Ovary (tissue), 3 donors: Measurements from ENCODE around the gene ADAMTS8.

Source experiments
- POLR2A ChIP-seq: fragments of 450-650 bp; IDR thresholded peaks from one replicate; pipeline ENCODE4 v1.6.1; 2017; ENCODE audit warnings: antibody characterized with exemption, mild to moderate bottlenecking, moderate library complexity
- TF ChIP-seq, protein P1 (sequence below), 3 donors: fragments of 450-650 bp in 2 of 3; fragments of 200-600 bp in 1 of 3; IDR thresholded peaks; one replicate each; pipeline versions ENCODE4 v1.5.1 to v1.8.0; 2016 to 2022; ENCODE audit warnings: antibody characterized with exemption in 3 of 3, mild to moderate bottlenecking in 1 of 3
- donor health status: DM: no; HTN: no; CAD: no.

DNA sequence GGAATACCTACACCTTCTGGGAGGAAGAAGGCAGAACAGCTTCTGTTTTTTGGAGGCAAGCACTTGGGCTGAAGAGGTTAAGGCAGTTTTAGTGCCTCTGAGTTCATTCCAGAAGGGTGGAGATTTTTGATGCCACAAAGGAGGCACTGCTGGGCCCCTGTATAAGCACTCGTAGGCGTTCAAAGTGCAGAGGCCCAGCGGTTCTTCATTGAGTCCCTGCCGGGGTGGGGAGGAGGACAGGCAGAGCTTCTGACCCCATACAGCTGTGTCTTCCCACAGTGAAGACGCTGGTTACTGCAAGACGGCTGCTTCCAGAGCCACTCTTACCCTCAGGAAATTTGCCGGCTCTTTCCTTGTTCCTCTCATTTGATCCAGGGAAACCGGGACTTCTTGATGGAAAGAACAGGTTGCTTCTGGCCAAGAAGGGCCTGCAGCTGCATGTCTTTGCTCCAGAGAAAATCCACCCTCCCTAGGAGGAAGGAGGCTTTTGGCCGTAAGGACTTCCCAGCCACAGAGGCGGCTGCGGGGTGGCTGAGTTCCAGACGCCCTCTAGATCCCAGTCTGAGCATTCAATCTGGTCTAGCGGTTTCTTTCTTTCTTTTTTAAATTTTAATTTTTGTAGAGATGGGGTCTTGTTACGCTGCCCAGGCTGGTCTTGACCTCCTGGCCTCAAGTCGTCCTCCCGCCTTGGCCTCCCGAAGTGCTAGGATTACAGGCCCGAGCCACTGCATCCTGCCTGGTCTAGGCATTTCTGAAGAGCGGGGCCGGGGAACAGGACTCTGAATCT lies 29.4 kb upstream of the ADAMTS8 start:
- TF ChIP-seq, protein P1, sequence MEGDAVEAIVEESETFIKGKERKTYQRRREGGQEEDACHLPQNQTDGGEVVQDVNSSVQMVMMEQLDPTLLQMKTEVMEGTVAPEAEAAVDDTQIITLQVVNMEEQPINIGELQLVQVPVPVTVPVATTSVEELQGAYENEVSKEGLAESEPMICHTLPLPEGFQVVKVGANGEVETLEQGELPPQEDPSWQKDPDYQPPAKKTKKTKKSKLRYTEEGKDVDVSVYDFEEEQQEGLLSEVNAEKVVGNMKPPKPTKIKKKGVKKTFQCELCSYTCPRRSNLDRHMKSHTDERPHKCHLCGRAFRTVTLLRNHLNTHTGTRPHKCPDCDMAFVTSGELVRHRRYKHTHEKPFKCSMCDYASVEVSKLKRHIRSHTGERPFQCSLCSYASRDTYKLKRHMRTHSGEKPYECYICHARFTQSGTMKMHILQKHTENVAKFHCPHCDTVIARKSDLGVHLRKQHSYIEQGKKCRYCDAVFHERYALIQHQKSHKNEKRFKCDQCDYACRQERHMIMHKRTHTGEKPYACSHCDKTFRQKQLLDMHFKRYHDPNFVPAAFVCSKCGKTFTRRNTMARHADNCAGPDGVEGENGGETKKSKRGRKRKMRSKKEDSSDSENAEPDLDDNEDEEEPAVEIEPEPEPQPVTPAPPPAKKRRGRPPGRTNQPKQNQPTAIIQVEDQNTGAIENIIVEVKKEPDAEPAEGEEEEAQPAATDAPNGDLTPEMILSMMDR (IDR thresholded peaks at IDR 0.05), result no peak
- no peak for TF ChIP-seq POLR2A
